Small intestine (tissue), 7 donors: ENCODE results near the gene MICU1. TPM values are rescaled to one million over a fixed set of nuclear protein-coding genes. Genes with fewer than 3 reads are reported as not detected.
"Not testable (repeated sequence)": the region's sequence is repeated elsewhere in the genome, so short reads cannot be mapped to it uniquely, and the experiment has no call there.

Source experiments
- DNase-seq, 2 donors: peaks; one replicate each; pipeline versions ENCODE4 v3.0.0 to v3.0.0-alpha.2; 2013
- FAIRE-seq: peaks from 2 replicates; lab custom pipeline; 2012; peaks lifted over from hg19 to GRCh38; lab: Jason Lieb, UNC
- H3K27ac ChIP-seq, 3 donors: one replicate each; pipeline ENCODE4 v1.5.1; 2013; ENCODE audit warnings: low read length in 2 of 3, mild to moderate bottlenecking in 2 of 3, control low read depth in 1 of 3, inconsistent platforms in 1 of 3, low read depth in 1 of 3, moderate library complexity in 1 of 3
- H3K27me3 ChIP-seq, 3 donors: one replicate each; pipeline ENCODE4 v1.6.1; 2013; ENCODE audit warnings: low read length in 3 of 3, inconsistent platforms in 1 of 3; ENCODE audit not compliant: control insufficient read depth in 3 of 3, insufficient read depth in 3 of 3
- H3K36me3 ChIP-seq, 3 donors: one replicate each; pipeline ENCODE4 v1.6.1; 2013; ENCODE audit warnings: low read length in 3 of 3, inconsistent platforms in 1 of 3, low read depth in 1 of 3, mild to moderate bottlenecking in 1 of 3, moderate library complexity in 1 of 3; ENCODE audit not compliant: control insufficient read depth in 3 of 3, insufficient read depth in 2 of 3
- H3K4me1 ChIP-seq, 3 donors: one replicate each; pipeline ENCODE4 v1.6.1; 2013; ENCODE audit warnings: low read length in 2 of 3, inconsistent platforms in 1 of 3, low read depth in 1 of 3, mild to moderate bottlenecking in 1 of 3, moderate library complexity in 1 of 3; ENCODE audit not compliant: control insufficient read depth in 3 of 3, insufficient read depth in 2 of 3
- H3K4me3 ChIP-seq, 3 donors: one replicate each; pipeline ENCODE4 v1.5.1; 2013; ENCODE audit warnings: low read length in 3 of 3, control low read depth in 1 of 3, inconsistent platforms in 1 of 3, low read depth in 1 of 3, mild to moderate bottlenecking in 1 of 3, moderate library complexity in 1 of 3
- H3K9me3 ChIP-seq, 2 donors: one replicate each; pipeline ENCODE4 v1.6.1; 2013; ENCODE audit warnings: low read depth in 1 of 2, low read length in 1 of 2; ENCODE audit not compliant: control insufficient read depth in 2 of 2, insufficient read depth in 1 of 2
- WGBS, 3 donors: extraction: QIAGEN DNeasy Blood & Tissue Kit; methylation state at CpG; one replicate each; pipeline ENCODE4 v1.1.7; 2013; 5-methylcytosine and 5-hydroxymethylcytosine counted together
- polyA plus RNA-seq, 4 donors: library from polyadenylated mRNA; stranded (reverse) in 3 of 4; unstranded in 1 of 4; fragments of 200-250 nt in 3 of 4; fragments of 120-200 nt in 1 of 4; gene quantifications; one replicate each; pipeline versions ENCODE4 v1.2.1 to v1.2.3, GENCODE V29; 2013
- donor health status: healthy with polysubstance abuse.
- donor health status: control.
- donor health status: control.
- donor health status: Bipolar disorder and iron deficiency.
- donor health status: healthy.

Gene MICU1
- polyA plus RNA-seq, 4 donors = 32.5 to 64.1 (median 45.1) TPM

GRCh38 chr10:72470666-72471065 is 155.2 kb downstream of the MICU1 start:
- 95 to 96% (median 96%) methylated on average over 1 of the region's 1 CpG for WGBS, 3 donors
- H3K4me3 ChIP-seq = no peak overlapping the region

GRCh38 chr10:72467064-72467463 is 158.8 kb downstream of the MICU1 start:
- H3K4me1 ChIP-seq, H3K9me3 ChIP-seq, FAIRE-seq, H3K4me3 ChIP-seq, DNase-seq, H3K27ac ChIP-seq, H3K27me3 ChIP-seq: not testable (repeated sequence)
- 92 to 96% (median 95%) methylated on average over 7 of the region's 7 CpGs for WGBS, 3 donors
- H3K36me3 ChIP-seq = peaks cover 0 to 12% (median 0%) of the 10 kb centered on the region in 3 donors

More at GRCh38 chr10:72470666-72471065, 155.2 kb downstream of the MICU1 start:
- H3K27ac ChIP-seq = no peak overlapping the region
- FAIRE-seq (no peak), DNase-seq (no peak)
- peaks cover 2 to 26% (median 6%) of the 10 kb centered on the region in 3 donors for H3K36me3 ChIP-seq
- H3K4me1 ChIP-seq = no peaks in the 10 kb centered on the region
- H3K27me3 ChIP-seq = no peaks in the 10 kb centered on the region
- no peaks in the 10 kb centered on the region for H3K9me3 ChIP-seq

- DNase-seq = no peak
- no peaks in the 10 kb centered on the region for H3K27me3 ChIP-seq
Observed at GRCh38 chr10:72466018-72466417, 159.9 kb downstream of the MICU1 start.

GRCh38 chr10:72464438-72464837 is 161.4 kb downstream of the MICU1 start:
- WGBS, 3 donors = 67 to 74% (median 70%) methylated on average over 2 of the region's 2 CpGs
- DNase-seq = no peak
- Histone ChIP-seq H3K4me3 (no peak overlapping the region), H3K4me1 (no peaks in the 10 kb centered on the region), H3K27me3 (no peaks in the 10 kb centered on the region), H3K27ac (no peak overlapping the region), H3K9me3 (no peaks in the 10 kb centered on the region), H3K36me3 (peaks cover 0 to 8% (median 0%) of the 10 kb centered on the region in 3 donors)
- FAIRE-seq = no peak

More at GRCh38 chr10:72466018-72466417, 159.9 kb downstream of the MICU1 start:
- Histone ChIP-seq H3K4me1 (no peaks in the 10 kb centered on the region), H3K4me3 (no peak overlapping the region), H3K27ac (no peak overlapping the region), H3K9me3 (no peaks in the 10 kb centered on the region), H3K36me3 (peaks cover 0 to 10% (median 0%) of the 10 kb centered on the region in 3 donors)
- FAIRE-seq = no peak
- WGBS, 3 donors = 79 to 93% (median 86%) methylated on average over 4 of the region's 4 CpGs

- FAIRE-seq (no peak), DNase-seq (no peak)
- no peaks in the 10 kb centered on the region for H3K27me3 ChIP-seq
- no peak overlapping the region for H3K4me3 ChIP-seq
- H3K9me3 ChIP-seq = no peaks in the 10 kb centered on the region
- WGBS, 3 donors = 88 to 92% (median 90%) methylated on average over 3 of the region's 3 CpGs
- peaks cover 0 to 11% (median 0%) of the 10 kb centered on the region in 3 donors for H3K36me3 ChIP-seq
- no peaks in the 10 kb centered on the region for H3K4me1 ChIP-seq
- no peak overlapping the region for H3K27ac ChIP-seq
Observed at GRCh38 chr10:72462261-72462660, 163.6 kb downstream of the MICU1 start.

- WGBS, 3 donors = 14 to 41% (median 17%) methylated on average over 2 of the region's 2 CpGs
- DNase-seq (peak in 1 of 2 donors; percentile 51), FAIRE-seq (no peak)
Observed at GRCh38 chr10:72461085-72461484, 164.8 kb downstream of the MICU1 start.

GRCh38 chr10:72460284-72460876 is 165.5 kb downstream of the MICU1 start:
- no peak for FAIRE-seq
- no peaks in the 10 kb centered on the region for H3K9me3 ChIP-seq
- DNase-seq = no peak
- H3K27me3 ChIP-seq = no peaks in the 10 kb centered on the region
- no peaks in the 10 kb centered on the region for H3K4me1 ChIP-seq
- H3K27ac ChIP-seq = no peak overlapping the region
- H3K4me3 ChIP-seq = no peak overlapping the region
- H3K36me3 ChIP-seq = peaks cover 0 to 12% (median 0%) of the 10 kb centered on the region in 3 donors

More at GRCh38 chr10:72461085-72461484, 164.8 kb downstream of the MICU1 start:
- no peak overlapping the region for H3K27ac ChIP-seq
- H3K27me3 ChIP-seq = no peaks in the 10 kb centered on the region
- H3K4me1 ChIP-seq = no peaks in the 10 kb centered on the region
- H3K9me3 ChIP-seq = no peaks in the 10 kb centered on the region
- H3K36me3 ChIP-seq = peaks cover 0 to 12% (median 0%) of the 10 kb centered on the region in 3 donors
- H3K4me3 ChIP-seq = no peak overlapping the region

- Histone ChIP-seq H3K27ac (no peak overlapping the region), H3K27me3 (no peaks in the 10 kb centered on the region), H3K4me1 (no peaks in the 10 kb centered on the region), H3K36me3 (peaks cover 0 to 12% (median 0%) of the 10 kb centered on the region in 3 donors), H3K4me3 (no peak overlapping the region), H3K9me3 (no peaks in the 10 kb centered on the region)
- no peak for DNase-seq
- FAIRE-seq = no peak
- 78 to 85% (median 83%) methylated on average over 3 of the region's 3 CpGs for WGBS, 3 donors
Observed at GRCh38 chr10:72459301-72459700, 166.6 kb downstream of the MICU1 start.
